ENCODE measurements around the gene MED25.

The MED25 gene

DNA sequence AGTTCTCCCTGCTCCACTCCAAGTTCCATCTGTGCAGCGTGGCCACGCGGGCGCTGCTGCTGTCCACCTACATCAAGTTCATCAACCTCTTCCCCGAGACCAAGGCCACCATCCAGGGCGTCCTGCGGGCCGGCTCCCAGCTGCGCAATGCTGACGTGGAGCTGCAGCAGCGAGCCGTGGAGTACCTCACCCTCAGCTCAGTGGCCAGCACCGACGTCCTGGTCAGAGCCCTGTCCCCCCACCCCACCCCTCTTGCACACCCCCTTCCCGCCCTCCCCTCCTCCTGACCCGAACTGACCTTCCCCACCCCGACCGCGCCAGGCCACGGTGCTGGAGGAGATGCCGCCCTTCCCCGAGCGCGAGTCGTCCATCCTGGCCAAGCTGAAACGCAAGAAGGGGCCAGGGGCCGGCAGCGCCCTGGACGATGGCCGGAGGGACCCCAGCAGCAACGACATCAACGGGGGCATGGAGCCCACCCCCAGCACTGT, 16.6 kb upstream of the MED25 start:
- Histone ChIP-seq H3K4me2 (ENCODE audit: low read depth, low read length, poor library complexity, severe bottlenecking) (no peak overlapping the region), H3K27me3 (ENCODE audit: insufficient read depth, low read length, poor library complexity, severe bottlenecking) (no peaks in the 10 kb centered on the region), H3K9ac (ENCODE audit: low read depth, low read length, poor library complexity, severe bottlenecking) (no peak overlapping the region), H2AFZ (ENCODE audit: low read length) (no peak overlapping the region), H3K36me3 (ENCODE audit: insufficient read depth, low read length) (peaks cover 64% of the 10 kb centered on the region; the same call in 1 of the 2 replicates), H3K9me3 (ENCODE audit: insufficient read depth, low read depth, low read length) (no peaks in the 10 kb centered on the region), H4K20me1 (ENCODE audit: insufficient read depth, low read length, poor library complexity, severe bottlenecking) (no peaks in the 10 kb centered on the region), H3K4me1 (ENCODE audit: insufficient read depth, low read length, poor library complexity, severe bottlenecking) (no peaks in the 10 kb centered on the region), H3K4me3 (ENCODE audit: low read length, poor library complexity, severe bottlenecking) (no peak overlapping the region), H3K9me2 (replicated peaks; ENCODE audit: low read depth, low read length) (no peaks in the 10 kb centered on the region), H3K79me2 (ENCODE audit: insufficient read depth, low read length) (no peaks in the 10 kb centered on the region), H3F3A (ENCODE audit: low read depth) (no peaks in the 10 kb centered on the region)
- TF ChIP-seq, protein P1, sequence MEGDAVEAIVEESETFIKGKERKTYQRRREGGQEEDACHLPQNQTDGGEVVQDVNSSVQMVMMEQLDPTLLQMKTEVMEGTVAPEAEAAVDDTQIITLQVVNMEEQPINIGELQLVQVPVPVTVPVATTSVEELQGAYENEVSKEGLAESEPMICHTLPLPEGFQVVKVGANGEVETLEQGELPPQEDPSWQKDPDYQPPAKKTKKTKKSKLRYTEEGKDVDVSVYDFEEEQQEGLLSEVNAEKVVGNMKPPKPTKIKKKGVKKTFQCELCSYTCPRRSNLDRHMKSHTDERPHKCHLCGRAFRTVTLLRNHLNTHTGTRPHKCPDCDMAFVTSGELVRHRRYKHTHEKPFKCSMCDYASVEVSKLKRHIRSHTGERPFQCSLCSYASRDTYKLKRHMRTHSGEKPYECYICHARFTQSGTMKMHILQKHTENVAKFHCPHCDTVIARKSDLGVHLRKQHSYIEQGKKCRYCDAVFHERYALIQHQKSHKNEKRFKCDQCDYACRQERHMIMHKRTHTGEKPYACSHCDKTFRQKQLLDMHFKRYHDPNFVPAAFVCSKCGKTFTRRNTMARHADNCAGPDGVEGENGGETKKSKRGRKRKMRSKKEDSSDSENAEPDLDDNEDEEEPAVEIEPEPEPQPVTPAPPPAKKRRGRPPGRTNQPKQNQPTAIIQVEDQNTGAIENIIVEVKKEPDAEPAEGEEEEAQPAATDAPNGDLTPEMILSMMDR (conservative IDR thresholded peaks at IDR 0.05; ENCODE audit: low read length), result no peak
- no peak for TF ChIP-seq EZH2phosphoT487 (IDR thresholded peaks at IDR 0.05; ENCODE audit: borderline replicate concordance)

DNA sequence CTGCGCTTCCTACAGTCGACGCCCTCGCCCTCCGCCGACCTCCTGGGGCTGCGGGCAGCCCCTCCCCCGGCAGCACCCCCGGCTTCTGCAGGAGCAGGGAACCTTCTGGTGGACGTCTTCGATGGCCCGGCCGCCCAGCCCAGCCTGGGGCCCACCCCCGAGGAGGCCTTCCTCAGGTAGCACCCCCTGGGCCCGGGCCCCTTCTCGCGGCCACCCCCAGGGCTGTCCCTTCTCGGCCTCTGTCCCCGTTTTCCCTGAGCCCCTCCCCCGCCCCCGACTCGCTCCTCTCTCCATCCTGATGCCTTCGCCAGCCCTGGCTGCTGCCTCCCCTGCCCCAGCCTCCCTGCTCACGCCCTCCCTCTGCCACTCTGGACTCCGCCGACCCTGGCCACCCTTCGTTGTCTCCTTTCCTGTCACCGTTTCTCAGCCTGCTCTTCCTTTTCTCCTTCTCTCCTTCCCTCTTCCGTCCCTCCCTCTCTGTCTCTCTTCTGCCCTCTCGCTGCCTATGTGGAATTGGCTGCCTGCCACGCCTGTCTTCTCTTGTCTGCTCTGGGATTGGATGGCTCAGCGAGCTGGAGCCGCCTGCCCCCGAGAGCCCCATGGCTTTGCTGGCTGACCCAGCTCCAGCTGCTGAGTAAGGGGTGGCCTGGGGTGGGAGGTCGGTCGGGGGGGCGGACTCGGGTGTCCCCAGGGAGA, 16.0 kb upstream of the MED25 start:
- no peaks in the 10 kb centered on the region for H3K9me3 ChIP-seq (ENCODE audit: insufficient read depth, low read depth, low read length)
- H3K4me3 ChIP-seq (ENCODE audit: low read length, poor library complexity, severe bottlenecking), result no peak overlapping the region
- H4K20me1 ChIP-seq (ENCODE audit: insufficient read depth, low read length, poor library complexity, severe bottlenecking), result no peaks in the 10 kb centered on the region
- TF ChIP-seq, protein P1 (conservative IDR thresholded peaks at IDR 0.05; ENCODE audit: low read length), result no peak
- no peak for TF ChIP-seq EZH2phosphoT487 (IDR thresholded peaks at IDR 0.05; ENCODE audit: borderline replicate concordance)
- no peaks in the 10 kb centered on the region for H3K79me2 ChIP-seq (ENCODE audit: insufficient read depth, low read length)
- no peak overlapping the region for H3K4me2 ChIP-seq (ENCODE audit: low read depth, low read length, poor library complexity, severe bottlenecking)
- H3K4me1 ChIP-seq (ENCODE audit: insufficient read depth, low read length, poor library complexity, severe bottlenecking), result no peaks in the 10 kb centered on the region
- H2AFZ ChIP-seq (ENCODE audit: low read length), result no peak overlapping the region
- H3K27me3 ChIP-seq (ENCODE audit: insufficient read depth, low read length, poor library complexity, severe bottlenecking), result no peaks in the 10 kb centered on the region
- peaks cover 58% of the 10 kb centered on the region; the same call in 1 of the 2 replicates for H3K36me3 ChIP-seq (ENCODE audit: insufficient read depth, low read length)
- no peaks in the 10 kb centered on the region for H3F3A ChIP-seq (ENCODE audit: low read depth)
- H3K9me2 ChIP-seq (replicated peaks; ENCODE audit: low read depth, low read length), result no peaks in the 10 kb centered on the region
- no peak overlapping the region for H3K9ac ChIP-seq (ENCODE audit: low read depth, low read length, poor library complexity, severe bottlenecking)

DNA sequence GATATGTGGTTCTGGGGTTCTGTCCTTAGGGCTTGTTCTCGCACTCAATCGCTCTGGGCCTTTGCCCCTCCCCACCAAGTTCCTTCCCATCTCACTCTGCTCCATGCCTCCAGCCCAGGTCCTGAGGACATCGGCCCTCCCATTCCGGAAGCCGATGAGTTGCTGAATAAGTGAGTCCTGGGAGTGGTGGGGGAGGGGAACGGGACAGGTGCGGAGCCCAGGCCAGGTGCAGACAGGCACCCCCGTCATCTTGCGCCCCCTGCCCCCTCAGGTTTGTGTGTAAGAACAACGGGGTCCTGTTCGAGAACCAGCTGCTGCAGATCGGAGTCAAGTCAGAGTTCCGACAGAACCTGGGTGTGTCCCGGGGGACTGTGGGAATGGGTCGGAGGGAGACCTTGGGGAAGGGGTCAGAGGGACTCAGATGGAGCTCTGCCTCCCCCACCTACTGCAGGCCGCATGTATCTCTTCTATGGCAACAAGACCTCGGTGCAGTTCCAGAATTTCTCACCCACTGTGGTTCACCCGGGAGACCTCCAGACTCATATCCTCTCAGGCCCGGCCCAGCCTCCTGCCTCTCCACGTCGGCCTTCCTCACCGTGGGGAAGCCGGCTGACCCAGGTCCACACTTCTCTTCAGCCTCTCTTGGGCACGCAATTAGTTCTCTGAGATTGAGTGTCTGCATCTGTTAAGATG, 15.1 kb upstream of the MED25 start:
- H3K4me2 ChIP-seq (ENCODE audit: low read depth, low read length, poor library complexity, severe bottlenecking), result no peak overlapping the region
- no peaks in the 10 kb centered on the region for H4K20me1 ChIP-seq (ENCODE audit: insufficient read depth, low read length, poor library complexity, severe bottlenecking)
- TF ChIP-seq EZH2phosphoT487 (IDR thresholded peaks at IDR 0.05; ENCODE audit: borderline replicate concordance), result no peak
- TF ChIP-seq, protein P1 (conservative IDR thresholded peaks at IDR 0.05; ENCODE audit: low read length), result no peak
- H3K4me3 ChIP-seq (ENCODE audit: low read length, poor library complexity, severe bottlenecking), result no peak overlapping the region
- H3K4me1 ChIP-seq (ENCODE audit: insufficient read depth, low read length, poor library complexity, severe bottlenecking), result no peaks in the 10 kb centered on the region
- no peaks in the 10 kb centered on the region for H3F3A ChIP-seq (ENCODE audit: low read depth)
- no peak overlapping the region for H3K9ac ChIP-seq (ENCODE audit: low read depth, low read length, poor library complexity, severe bottlenecking)
- peaks cover 54% of the 10 kb centered on the region; the same call in 1 of the 2 replicates for H3K36me3 ChIP-seq (ENCODE audit: insufficient read depth, low read length)
- no peaks in the 10 kb centered on the region for H3K9me3 ChIP-seq (ENCODE audit: insufficient read depth, low read depth, low read length)
- H2AFZ ChIP-seq (ENCODE audit: low read length), result no peak overlapping the region
- no peaks in the 10 kb centered on the region for H3K79me2 ChIP-seq (ENCODE audit: insufficient read depth, low read length)
- H3K9me2 ChIP-seq (replicated peaks; ENCODE audit: low read depth, low read length), result no peaks in the 10 kb centered on the region
- no peaks in the 10 kb centered on the region for H3K27me3 ChIP-seq (ENCODE audit: insufficient read depth, low read length, poor library complexity, severe bottlenecking)

Data from Loucy (cell line).